ENCODE measurements around the gene ENAH.
"Not testable (repeated sequence)": the region's sequence is repeated elsewhere in the genome, so short reads cannot be mapped to it uniquely, and the experiment has no call there.

The ENAH gene

DNA sequence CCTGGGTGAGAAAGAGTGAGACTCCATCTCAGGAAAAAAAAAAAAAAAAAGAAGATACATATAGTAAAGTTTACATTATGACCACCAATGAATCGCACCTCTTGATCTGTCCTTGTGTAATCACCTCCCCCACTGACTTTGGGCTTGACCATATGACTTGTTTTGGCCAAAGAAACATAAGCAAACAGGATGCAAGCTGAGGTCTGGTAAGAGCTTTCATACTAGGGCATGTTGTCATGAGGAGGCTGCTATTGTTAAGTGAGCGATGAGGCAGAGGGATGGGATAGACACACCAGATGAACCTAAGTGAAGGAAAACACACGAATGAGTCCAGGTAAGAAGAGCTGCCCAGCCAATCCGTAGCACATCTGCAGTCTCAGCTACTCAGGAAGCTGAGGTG, 10.7 kb downstream of the ENAH start:
- no peak for DNase-seq

DNA sequence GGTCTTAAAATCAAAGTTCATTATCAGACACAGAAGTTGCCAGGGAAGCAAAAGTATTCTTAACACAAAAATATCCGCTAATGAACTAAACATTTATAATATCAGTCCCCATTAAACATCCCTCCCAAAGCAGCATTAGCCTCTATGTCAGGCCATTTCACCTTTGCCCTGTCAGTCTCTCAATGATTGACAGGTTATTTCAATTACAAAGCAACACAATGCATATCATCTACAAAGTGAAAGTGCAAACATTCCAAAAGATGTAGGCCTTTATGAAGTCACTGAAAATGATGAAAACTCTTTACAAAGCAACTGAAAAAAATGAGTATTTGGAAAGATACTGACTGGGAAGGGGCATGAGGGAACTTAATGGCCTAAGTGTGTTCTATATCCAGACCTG, 14.1 kb downstream of the ENAH start:
- no peak for DNase-seq

DNA sequence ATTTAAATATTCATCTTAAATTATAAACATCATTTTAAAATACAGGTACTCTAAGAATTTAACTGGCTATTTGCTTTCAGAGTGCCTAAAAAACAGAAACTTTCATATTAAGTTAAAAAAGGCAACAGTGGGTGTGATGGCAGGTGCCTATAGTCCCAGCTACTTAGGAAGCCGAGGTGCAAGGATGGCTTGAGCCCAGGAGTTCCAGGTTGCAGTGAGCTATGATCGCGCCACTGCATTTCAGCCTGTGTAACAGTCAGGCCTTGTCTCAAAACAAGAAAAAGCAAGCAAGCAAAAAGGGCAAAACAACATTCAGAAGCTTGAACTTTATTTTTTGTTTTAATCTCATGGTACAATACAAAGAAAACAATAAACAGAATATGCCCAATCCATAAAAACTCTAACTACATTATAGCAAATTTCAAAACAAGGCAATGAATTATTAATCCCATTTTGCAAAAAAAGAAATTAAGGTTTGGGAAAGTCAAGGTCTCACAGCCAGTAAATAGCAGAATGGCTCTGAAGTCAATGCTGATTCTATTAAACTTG, 15.2 kb downstream of the ENAH start:
- DNase-seq, result no peak

DNA sequence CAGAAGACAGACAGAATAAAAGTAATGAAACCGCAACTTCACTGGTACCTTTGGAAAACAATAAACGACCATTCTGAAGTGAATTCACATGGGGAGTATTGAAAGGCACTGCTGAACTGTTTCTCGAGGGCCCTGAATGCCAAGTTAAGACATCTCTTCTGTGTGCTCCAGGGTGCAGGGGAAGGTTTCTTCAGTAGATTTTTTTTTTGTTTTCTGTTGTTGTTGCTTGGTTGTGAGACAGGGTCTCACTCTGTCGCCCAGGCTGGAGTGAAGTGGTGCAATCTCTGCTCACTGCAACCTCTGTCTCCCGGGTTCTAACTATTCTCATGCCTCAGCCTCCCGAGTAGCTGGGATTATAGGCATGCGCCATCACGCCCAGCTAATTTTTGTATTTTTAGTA, 15.9 kb downstream of the ENAH start:
- DNase-seq, result not testable (repeated sequence)

DNA sequence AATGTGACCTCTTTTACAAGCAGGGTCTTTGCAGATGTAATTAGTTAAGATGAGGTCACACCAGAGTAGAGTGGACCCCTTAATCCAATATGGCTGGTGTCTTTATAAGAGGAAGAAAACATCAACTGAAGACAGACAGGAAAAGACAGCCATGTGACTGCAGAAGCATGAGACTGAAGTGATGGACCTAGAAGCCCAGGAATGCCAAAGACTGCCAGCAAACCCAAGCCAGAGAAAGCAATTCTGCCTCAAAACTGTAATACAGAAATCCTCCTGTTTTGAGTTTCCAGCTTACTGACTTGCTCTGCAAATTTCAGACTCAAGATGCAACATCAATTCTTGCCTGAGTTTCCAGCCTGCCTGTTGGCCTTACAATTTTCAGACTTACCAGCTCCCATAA, 17.3 kb downstream of the ENAH start:
- no peak for DNase-seq

DNA sequence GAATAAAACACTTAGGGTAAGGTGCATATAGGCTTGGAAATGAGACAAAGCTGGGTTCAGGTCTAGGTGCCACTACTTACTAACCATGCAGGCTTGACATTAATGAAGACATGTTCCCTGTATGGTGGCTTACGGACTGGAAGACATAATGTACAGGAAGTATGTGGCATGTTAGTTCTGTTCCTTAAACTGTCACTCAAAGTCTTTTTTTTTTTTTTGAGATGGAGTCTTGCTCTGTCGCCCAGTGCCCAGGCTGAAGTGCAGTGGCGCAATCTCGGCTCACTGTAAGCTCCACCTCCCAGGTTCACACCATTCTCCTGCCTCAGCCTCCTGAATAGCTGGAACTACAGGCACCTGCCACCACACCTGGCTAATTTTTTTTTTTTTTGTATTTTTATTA, 20.1 kb downstream of the ENAH start:
- DNase-seq, result not testable (repeated sequence)

DNA sequence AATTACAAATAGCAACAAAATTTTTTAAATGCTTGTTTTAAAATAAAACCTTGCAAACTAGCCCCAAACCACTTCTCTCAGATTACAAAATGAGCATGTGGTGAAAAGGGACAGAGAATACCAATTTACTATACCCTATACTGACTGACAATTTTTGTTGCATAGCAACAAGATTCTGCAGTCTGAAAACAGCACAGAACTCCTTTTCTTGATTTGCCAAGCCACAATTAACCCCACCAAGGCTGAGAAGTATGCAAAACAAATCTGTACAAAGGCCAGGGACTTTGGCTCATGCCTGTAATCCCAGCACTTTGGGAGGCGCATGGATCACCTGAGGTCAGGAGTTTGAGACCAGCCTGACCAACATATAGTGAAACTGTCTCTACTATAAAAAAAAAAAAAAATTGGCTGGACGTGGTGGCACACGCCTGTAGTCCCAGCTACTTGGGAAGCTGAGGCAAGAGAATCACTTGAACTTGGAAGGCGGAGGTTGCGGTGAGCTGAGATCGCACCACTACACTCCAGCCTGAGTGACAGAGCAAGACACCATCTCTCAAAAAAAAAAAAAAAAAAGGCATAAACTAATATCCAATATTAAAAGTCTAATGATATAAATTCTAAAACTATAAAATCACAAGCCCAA, 21.8 kb downstream of the ENAH start:
- DNase-seq, result no peak

DNA sequence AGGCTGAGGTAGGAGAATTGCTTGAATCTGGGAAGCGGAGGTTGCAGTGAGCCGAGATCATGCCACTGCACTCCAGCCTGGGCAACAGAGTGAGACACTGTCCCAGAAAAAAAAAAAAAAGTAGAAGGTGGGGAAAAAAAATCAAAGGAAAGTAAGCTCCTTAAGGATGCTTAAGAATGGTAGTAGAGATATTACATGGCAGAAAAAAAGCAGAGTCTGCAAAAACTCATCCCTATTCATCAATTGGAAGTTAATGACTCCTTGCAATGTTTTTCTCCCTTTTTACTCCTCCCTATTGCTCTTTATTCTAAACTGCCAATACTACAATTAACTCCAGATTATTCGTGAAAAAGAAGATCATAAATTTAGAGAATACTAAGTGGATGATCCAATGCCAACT, 23.4 kb downstream of the ENAH start:
- no peak for DNase-seq

DNA sequence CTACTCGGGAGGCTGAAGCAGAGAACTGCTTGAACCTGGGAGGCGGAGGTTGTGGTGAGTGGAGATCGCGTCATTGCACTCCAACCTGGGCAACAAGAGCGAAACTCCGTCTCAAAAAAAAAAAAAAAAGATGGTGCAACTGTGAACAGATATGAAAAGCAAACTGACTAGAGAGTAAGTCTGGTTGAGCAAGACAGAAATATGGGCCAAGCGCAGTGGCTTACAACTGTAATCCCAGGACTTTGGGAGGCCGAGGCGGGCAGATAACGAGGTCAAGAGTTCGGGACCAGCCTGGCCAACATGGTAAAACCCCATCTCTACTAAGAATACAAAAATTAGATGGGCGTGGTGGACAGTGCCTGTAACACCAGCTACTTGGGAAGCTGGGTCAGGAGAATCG, 24.1 kb downstream of the ENAH start:
- not testable (repeated sequence) for DNase-seq

DNA sequence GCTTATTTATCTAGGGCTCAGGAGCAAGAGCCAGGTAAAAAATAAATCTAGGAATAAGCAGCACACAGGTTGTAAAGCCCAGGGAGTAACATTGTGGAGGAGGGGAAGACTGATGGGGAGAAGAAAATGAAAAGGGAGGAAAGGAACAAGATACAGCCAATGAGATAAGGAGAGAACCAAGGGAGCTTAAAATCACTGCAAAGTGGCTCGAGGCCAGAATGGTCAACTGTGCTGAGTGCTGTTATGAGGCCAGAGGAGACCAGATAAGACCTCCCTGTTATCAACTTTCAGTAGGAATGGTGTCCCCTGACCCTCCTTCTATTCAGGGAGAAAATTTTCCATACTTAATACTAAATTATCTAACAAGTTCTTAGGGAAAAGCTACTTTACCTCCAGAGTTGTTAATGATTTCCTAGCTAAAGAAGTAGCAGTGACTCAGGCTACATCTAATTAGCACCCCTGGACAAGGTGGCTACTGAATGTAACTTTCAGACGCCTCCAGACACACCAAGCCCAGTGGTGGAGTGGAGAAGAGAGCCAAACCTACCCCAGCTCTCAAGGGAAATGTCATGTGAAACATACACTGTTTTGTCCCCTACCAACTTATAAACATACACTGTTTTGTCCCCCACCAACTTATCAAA, 25.5 kb downstream of the ENAH start:
- DNase-seq, result no peak

DNA sequence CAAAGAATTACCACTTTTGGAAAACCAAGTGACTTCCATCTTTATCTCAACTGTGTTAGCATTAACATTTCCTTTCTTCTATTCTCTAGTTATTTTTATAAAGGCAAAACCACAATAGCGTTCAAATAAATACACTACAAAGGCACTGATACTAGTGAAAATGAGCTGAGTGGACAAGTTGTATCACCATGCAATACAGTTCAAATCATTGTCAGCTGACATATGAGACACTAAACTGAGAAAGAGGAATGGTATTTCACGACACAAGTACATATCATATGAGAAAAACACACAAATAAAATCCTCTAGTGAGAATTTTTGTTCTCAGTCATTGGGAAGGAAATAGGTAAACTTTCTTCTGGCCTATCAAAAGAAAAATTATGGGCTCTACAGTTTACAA, 26.2 kb downstream of the ENAH start:
- no peak for DNase-seq

DNA sequence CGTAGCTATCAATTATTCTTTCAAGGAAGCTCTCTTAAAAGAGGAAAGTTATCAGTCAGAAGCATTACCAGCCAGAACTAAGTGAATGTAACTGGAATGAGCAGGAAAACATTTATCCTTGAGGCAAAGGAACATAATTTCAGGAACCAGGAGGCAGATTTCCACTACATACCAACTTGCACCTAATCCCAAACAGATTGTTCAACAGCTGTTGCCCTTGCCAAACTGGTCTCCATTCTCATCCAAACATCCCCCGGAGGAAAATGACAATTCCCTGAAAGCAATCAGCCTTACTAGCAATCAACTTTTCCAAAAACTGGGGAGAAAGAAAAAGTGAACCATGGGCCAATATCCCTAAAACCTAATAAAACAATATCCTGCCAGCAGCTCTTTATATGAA, 35.0 kb downstream of the ENAH start:
- no peak for DNase-seq

DNA sequence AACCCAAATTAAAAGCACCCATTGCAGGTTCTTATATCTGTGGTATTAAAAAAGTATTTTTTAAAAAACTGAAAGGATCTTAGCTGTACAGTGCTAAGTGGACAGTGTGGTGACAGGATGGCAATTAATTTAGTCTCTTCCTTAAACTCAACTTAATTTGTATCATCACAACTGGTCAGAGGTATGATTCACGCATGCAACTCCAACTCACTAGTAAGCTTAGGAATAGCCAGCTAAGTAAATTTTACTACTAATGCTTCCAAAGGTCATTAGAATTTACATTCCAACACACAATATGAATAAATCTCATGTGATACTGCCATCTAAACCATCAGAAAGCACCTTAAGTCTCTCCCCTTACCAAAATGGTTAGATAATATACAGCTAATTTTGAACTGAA, 35.4 kb downstream of the ENAH start:
- DNase-seq, result no peak

DNA sequence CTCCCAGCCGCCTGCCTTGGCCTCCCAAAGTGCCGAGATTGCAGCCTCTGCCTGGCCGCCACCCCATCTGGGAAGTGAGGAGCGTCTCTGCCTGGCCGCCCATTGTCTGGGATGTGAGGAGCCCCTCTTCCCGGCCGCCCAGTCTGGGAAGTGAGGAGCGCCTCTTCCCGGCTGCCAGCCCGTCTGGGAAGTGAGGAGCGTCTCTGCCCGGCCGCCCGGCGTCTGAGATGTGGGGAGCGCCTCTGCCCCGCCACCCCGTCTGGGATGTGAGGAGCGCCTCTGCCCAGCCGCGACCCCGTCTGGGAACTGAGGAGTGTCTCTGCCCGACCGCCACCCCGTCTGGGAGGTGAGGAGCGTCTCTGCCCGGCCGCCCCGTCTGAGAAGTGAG, 37.5 kb downstream of the ENAH start:
- DNase-seq, result not testable (repeated sequence)

DNA sequence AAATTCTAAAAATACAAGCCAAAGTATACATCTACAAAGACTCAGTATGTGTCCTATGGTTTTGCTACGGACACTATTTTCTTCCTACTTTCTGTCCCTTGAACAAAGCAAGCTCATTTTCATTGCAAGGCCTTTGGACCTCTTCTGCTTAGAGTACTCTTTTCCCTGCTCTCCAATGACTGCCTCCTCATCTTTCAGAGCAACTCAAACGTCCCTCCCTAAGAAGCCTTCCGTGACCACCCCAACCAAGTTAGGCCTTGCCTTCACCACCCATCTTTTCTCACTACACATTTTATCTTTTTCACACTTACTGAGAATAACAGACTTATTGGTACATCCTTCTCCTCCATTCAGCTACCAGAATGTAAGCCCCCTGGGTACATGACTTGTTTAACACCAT, 39.9 kb downstream of the ENAH start:
- DNase-seq, result no peak

DNA sequence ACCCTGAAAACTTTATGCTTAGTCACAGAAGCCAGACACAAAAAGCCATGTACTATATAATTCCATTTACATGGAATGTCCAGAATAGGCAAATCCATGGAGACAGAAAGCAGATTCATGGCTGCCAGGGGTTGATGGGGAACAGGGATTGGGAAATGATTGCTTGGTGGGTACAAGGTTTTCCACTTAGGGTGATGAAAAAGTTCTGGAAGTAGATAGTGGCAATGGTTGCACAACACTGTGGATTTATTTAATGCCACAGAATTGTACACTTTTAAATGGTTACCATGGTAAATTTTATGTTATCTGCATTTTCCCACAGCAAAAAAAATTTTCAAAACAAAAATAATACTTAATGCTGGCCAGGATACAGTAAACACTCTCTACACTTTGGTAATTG, 40.6 kb downstream of the ENAH start:
- no peak for DNase-seq

DNA sequence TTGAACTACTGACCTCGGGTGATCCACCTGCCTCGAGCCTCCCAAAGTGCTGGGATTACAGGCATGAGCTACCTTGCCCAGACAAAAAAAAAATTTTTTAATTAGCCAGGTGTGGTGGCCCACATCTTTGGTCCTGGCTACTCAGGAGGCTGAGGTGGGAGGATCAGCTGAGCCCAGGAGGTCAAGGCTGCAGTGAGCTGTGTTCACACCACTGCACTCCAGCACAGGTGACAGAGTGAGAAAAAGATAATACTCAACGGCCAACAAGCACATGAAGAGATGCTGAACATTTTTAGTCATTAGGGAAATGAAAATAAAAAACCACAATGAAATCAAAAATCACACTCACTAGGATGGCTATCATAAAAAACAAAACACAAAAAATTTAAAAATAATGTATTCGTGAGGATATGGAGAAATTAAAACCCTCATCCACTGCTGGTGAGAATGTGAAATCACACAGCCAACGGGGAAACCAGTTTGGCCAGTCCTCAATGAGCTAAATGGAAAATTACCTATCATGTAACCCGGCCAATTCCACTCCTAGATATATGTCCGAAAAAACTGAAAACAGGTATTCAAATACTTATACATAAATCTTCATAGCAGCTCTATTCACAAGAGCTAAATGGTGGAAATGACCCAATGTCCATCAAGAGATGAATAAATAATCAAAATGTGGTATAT, 41.2 kb downstream of the ENAH start:
- DNase-seq, result no peak

DNA sequence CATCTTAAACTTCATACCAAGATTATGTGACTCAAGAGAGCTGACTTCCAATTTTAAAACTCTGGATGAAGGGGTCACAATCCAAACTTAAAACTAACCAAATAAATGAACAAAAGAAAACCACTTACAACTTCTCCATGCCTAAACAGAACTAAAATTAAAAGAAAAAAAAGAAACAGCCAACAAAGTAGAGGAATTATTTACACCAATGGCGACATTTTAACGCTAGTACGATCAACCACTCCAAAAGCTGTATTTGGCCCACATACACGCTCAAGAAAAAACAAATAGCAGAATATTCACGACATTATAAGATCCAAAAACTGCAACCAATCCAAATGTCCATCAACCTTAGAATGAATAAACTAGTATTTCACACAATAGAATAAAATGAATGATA, 42.4 kb downstream of the ENAH start:
- no peak for DNase-seq

DNA sequence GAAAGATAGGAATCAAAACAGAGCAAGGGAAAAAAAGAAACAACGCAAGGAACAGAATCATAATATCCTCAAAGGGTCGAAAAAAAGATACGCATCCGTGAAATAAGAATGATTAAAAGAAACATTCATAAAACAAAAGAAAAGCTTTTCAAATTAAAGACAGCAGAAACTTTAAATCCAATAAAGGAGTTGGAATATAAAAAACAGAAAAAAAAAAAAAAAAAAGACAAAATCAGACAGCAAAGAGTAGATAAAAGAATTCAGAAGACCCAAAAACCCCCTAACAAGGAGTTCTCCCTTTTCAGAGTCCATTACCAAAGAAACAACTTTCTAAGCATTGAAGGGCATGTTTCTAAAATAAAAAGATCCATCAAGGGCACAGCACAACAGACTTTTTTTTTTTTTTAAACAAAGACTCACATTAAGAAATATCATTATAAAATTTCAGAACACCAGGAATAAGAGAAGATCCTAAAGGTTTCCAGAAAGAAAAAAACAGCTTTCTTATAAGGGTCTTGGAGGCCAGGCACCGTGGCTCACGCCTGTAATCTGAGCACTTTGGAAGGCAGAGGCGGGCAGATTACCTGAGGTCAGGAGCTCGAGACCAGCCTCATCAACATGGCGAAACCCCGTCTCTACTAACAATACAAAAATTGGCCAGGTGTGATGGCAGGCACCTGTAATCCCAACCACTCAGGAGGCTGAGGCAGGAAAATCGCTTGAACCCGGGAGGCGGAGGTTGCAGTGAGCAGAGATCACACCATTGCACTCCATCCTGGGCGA, 44.7 kb downstream of the ENAH start:
- no peak for DNase-seq

DNA sequence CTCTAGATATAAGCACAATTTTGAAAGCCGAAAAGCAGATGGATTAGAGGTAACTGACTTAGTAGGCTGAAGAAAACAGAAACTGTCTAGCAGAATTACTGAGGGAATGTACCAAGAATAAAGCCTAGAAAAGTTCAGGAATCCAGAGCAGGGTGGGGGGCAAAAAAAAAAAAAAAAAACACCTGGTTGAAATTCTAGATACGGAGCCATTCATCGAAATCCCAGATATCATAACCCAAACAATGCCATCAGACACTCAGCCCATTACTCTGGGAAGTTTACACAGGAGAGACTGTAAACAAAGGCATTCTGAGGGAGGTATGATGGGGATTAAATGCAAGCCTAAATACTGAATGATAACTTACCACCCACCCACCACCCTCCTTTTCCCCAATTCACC, 45.6 kb downstream of the ENAH start:
- DNase-seq, result no peak

DNA sequence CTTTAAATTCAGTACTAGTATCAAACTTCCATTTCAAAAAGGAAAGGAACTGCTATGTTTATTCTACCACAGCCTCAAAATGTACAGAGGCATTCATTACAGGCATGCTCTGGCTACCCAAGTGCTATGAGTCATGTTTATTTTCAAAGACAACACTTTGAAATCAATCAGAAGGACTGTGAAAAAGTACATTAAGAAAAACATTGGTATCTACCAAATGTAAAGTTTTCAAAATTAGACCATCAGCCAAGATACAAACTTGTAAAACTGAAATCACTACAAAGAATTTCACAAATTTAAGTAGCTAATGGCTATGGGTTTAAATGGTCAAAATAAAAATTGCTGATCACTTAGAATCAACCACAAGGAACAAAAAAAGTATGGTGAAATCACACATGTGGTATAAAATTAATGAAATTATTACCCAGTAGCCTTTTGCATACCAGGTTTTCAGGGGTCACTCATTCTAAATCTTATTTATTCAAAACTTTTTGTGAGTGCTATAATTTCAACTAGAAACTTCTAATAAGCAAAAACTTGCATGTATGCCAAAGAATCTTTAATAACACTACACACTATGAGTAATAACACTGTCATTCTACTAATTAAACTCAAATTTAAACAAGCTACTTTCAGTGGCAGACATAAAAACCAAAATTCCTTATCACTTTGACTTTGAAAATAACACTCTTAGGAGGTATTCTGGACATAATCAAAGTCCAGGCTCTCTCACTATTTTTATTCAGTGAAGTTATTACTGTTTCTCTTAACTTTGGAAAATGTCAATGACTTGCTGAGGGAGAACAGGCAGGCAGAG, 49.2 kb downstream of the ENAH start:
- DNase-seq, result no peak

DNA sequence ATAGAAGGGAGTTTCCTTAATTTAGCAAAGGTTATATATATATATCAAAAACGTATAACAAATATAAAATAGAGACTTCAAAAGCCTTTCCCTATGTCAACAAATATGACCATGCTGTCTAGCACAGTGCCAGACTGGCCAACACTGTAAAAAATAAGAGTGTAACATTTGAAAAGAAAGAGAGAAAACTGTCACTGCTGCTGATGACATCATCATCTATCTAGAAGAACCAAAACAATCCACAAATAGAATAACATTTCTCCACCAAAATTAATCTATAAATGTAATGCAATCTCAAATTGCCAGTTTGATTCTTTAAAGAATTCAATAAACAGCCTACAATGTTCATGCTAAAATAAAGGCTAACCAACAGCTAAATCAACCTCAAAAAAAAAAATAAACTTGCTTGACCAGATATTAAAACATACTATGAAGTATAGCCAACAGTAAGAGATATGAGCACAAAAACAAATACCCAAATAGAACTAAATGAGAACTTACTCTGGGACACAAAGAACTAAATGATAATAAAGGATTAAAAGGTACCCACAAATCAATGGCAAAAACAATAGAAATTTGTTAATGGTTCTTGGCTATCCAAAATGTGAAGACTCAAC, 50.2 kb downstream of the ENAH start:
- DNase-seq, result no peak
